ENCODE data around the gene LINC00305. TPM values are rescaled to one million over a fixed set of nuclear protein-coding genes. Genes with fewer than 3 reads are reported as not detected.

Gene LINC00305
- polyA plus RNA-seq, 1 experiment = not detected

GRCh38 chr18:64119916-64120315 is 29.0 kb downstream of the LINC00305 start:
- DNase-seq (ENCODE audit: low read depth) = no peak
- ChIA-PET POLR2A (no interaction called here), CTCF (no interaction called here)
- no peaks in the 10 kb centered on the region for H3K36me3 ChIP-seq (ENCODE audit: control insufficient read depth, insufficient read depth, low read length)
- H3K27me3 ChIP-seq (ENCODE audit: control insufficient read depth, insufficient read depth, low read length) = no peaks in the 10 kb centered on the region
- no peak overlapping the region for H3K4me3 ChIP-seq (ENCODE audit: low read depth, low read length)
- TF ChIP-seq CTCF (IDR thresholded peaks at IDR 0.05; ENCODE audit: insufficient read depth, low read depth, low read length) = no peak

- Histone ChIP-seq H3K27me3 (ENCODE audit: control insufficient read depth, insufficient read depth, low read length) (no peaks in the 10 kb centered on the region), H3K4me3 (ENCODE audit: low read depth, low read length) (no peak overlapping the region), H3K36me3 (ENCODE audit: control insufficient read depth, insufficient read depth, low read length) (no peaks in the 10 kb centered on the region)
- POLR2A ChIA-PET = no interaction called here
- no peak for DNase-seq (ENCODE audit: low read depth)
- TF ChIP-seq CTCF (IDR thresholded peaks at IDR 0.05; ENCODE audit: insufficient read depth, low read depth, low read length) = no peak
- CTCF ChIA-PET = no interaction called here
These were observed 30.5 kb downstream of the LINC00305 start for GRCh38 chr18:64118406-64118805.

- TF ChIP-seq CTCF (IDR thresholded peaks at IDR 0.05; ENCODE audit: insufficient read depth, low read depth, low read length) = no peak
- CTCF ChIA-PET = no interaction called here
- Histone ChIP-seq H3K27me3 (ENCODE audit: control insufficient read depth, insufficient read depth, low read length) (no peaks in the 10 kb centered on the region), H3K36me3 (ENCODE audit: control insufficient read depth, insufficient read depth, low read length) (no peaks in the 10 kb centered on the region), H3K4me3 (ENCODE audit: low read depth, low read length) (no peak overlapping the region)
- DNase-seq (ENCODE audit: low read depth) = no peak
- POLR2A ChIA-PET = no interaction called here
These were observed 32.2 kb downstream of the LINC00305 start for GRCh38 chr18:64116571-64117175.

- TF ChIP-seq CTCF (IDR thresholded peaks at IDR 0.05; ENCODE audit: insufficient read depth, low read depth, low read length) = no peak
- no peak for DNase-seq (ENCODE audit: low read depth)
- no peak overlapping the region for H3K4me3 ChIP-seq (ENCODE audit: low read depth, low read length)
- no peaks in the 10 kb centered on the region for H3K36me3 ChIP-seq (ENCODE audit: control insufficient read depth, insufficient read depth, low read length)
- no peaks in the 10 kb centered on the region for H3K27me3 ChIP-seq (ENCODE audit: control insufficient read depth, insufficient read depth, low read length)
- POLR2A ChIA-PET = no interaction called here
- CTCF ChIA-PET = no interaction called here
These were observed 33.0 kb downstream of the LINC00305 start for GRCh38 chr18:64115881-64116280.

GRCh38 chr18:64111950-64112349 is 36.9 kb downstream of the LINC00305 start:
- H3K4me3 ChIP-seq (ENCODE audit: low read depth, low read length) = no peak overlapping the region
- no peaks in the 10 kb centered on the region for H3K36me3 ChIP-seq (ENCODE audit: control insufficient read depth, insufficient read depth, low read length)
- no peaks in the 10 kb centered on the region for H3K27me3 ChIP-seq (ENCODE audit: control insufficient read depth, insufficient read depth, low read length)
- POLR2A ChIA-PET = no interaction called here
- no peak for DNase-seq (ENCODE audit: low read depth)
- no peak for TF ChIP-seq CTCF (IDR thresholded peaks at IDR 0.05; ENCODE audit: insufficient read depth, low read depth, low read length)
- CTCF ChIA-PET = no interaction called here

Data from BJ (cell line).